AG04449 (cell line): ENCODE measurements around the gene TRPM7.

Experiments
- CTCF ChIA-PET: fragments of 350-600 bp; formaldehyde crosslinking; extraction: SDS; loops from one replicate; lab custom pipeline; 2021; ENCODE audit warnings: antibody characterized with exemption; lab: Yijun Ruan, JAX
- POLR2A ChIA-PET: fragments of 400-600, 350-600 bp; formaldehyde crosslinking; extraction: SDS; loops from one replicate; lab custom pipeline; 2020; ENCODE audit warnings: antibody characterized with exemption, inconsistent platforms; lab: Yijun Ruan, JAX
- DNase-seq: peaks from one replicate; pipeline ENCODE4 v3.0.0-alpha.2; 2010; ENCODE audit warnings: low read depth, low spot score
- H3K4me3 ChIP-seq: 2 replicates; pipeline ENCODE4 v1.5.1; 2011; ENCODE audit warnings: low read depth, mild to moderate bottlenecking, control low read depth, low read length
- CTCF ChIP-seq: IDR thresholded peaks from one replicate; pipeline ENCODE4 v1.5.1; 2011; ENCODE audit warnings: mild to moderate bottlenecking, moderate library complexity, low read length, control low read depth, inconsistent platforms; ENCODE audit not compliant: insufficient read depth; ENCODE audit errors: missing control alignments

Gene TRPM7

GRCh38 chr15:50562735-50563640, 123.6 kb downstream of the TRPM7 start:
- no peak for TF ChIP-seq CTCF
- ChIA-PET CTCF (interaction anchor here (1.3 kb wide), 1 partner anchor 10 kb away, joined by 3 read pairs; no protein-coding TSS in a partner anchor), POLR2A (no interaction called here)
- no peak overlapping the region for H3K4me3 ChIP-seq
- DNase-seq = no peak

- CTCF ChIA-PET = interaction anchor here (0.8 kb wide), 1 partner anchor 14 kb away, joined by 4 read pairs; no protein-coding TSS in a partner anchor
- POLR2A ChIA-PET = no interaction called here
- no peak for TF ChIP-seq CTCF
- no peak overlapping the region for H3K4me3 ChIP-seq
- DNase-seq = no peak
These were observed 128.6 kb downstream of the TRPM7 start for GRCh38 chr15:50558012-50558411.

- TF ChIP-seq CTCF = no peak
- H3K4me3 ChIP-seq = no peak overlapping the region
- DNase-seq = no peak
- ChIA-PET CTCF (no interaction called here), POLR2A (no interaction called here)
These were observed 129.8 kb downstream of the TRPM7 start for GRCh38 chr15:50556642-50557371.

GRCh38 chr15:50552238-50552637, 134.4 kb downstream of the TRPM7 start:
- POLR2A ChIA-PET = no interaction called here
- H3K4me3 ChIP-seq = no peak overlapping the region
- CTCF ChIA-PET = interaction anchor here (0.7 kb wide), 1 partner anchor 66 kb away, joined by 3 read pairs; no protein-coding TSS in a partner anchor
- DNase-seq = no peak
- no peak for TF ChIP-seq CTCF

GRCh38 chr15:50549326-50549725, 137.3 kb downstream of the TRPM7 start:
- ChIA-PET CTCF (no interaction called here), POLR2A (interaction anchor here (0.7 to 1.3 kb wide), 3 partner anchors 17 to 200 kb away, joined by 3 to 4 read pairs (median 3); no protein-coding TSS in a partner anchor)
- DNase-seq = no peak
- no peak for TF ChIP-seq CTCF
- no peak overlapping the region for H3K4me3 ChIP-seq

GRCh38 chr15:50546566-50546965, 140.0 kb downstream of the TRPM7 start, which contains the start of gene USP50:
Gene USP50 (minus strand): TSS chr15:50546666. CDS start chr15:50546525, 141 bp downstream.
- no peak for DNase-seq
- TF ChIP-seq CTCF = no peak
- POLR2A ChIA-PET = no interaction called here
- H3K4me3 ChIP-seq = no peak within 1 kb of the TSS
- CTCF ChIA-PET = interaction anchor here (0.9 kb wide), 1 partner anchor 14 kb away, joined by 4 read pairs; no protein-coding TSS in a partner anchor
